Right lobe of liver (tissue), 6 donors: ENCODE results near the gene OBSCN. TPM values are rescaled to one million over a fixed set of nuclear protein-coding genes. Genes with fewer than 3 reads are reported as not detected.

ENCODE experiments used
- ATAC-seq, 4 donors: fragments of 200-7000 bp; cut with Tn5 transposase; one replicate each; pipeline ENCODE4 v1.9.1; 2020; ENCODE audit warnings: mild to moderate bottlenecking in 4 of 4, moderate library complexity in 4 of 4
- DNase-seq, 3 donors: peaks; one replicate each; pipeline ENCODE4 v3.0.0-alpha.2; 2020
- H3K27ac ChIP-seq, 3 donors: fragments of 200-600 bp; one replicate each; pipeline ENCODE4 v1.8.0; 2022
- H3K27me3 ChIP-seq, 2 donors: fragments of 200-600 bp; one replicate each; pipeline ENCODE4 v1.8.0; 2022
- H3K36me3 ChIP-seq, 4 donors: fragments of 200-600 bp; sonication (generic) in 1 of 4; one replicate each; pipeline versions ENCODE4 v1.5.1 to v1.8.0; 2017 to 2022; ENCODE audit warnings: control low read depth in 1 of 4
- H3K4me1 ChIP-seq, 4 donors: fragments of 200-600 bp; sonication (generic) in 1 of 4; one replicate each; pipeline versions ENCODE4 v1.5.1 to v1.8.0; 2017 to 2022; ENCODE audit warnings: control low read depth in 1 of 4
- H3K4me3 ChIP-seq, 3 donors: fragments of 200-600 bp; one replicate each; pipeline ENCODE4 v1.8.0; 2022
- H3K9me3 ChIP-seq, 4 donors: fragments of 200-600 bp; sonication (generic) in 1 of 4; one replicate each; pipeline versions ENCODE4 v1.5.1 to v1.8.0; 2017 to 2022; ENCODE audit warnings: control low read depth in 1 of 4
- CTCF ChIP-seq, 4 donors: fragments of 200-600 bp in 3 of 4; fragments of 450-650 bp in 1 of 4; IDR thresholded peaks; one replicate each; pipeline versions ENCODE4 v1.5.1 to v1.8.0; 2016 to 2022; ENCODE audit warnings: antibody characterized with exemption in 4 of 4, mild to moderate bottlenecking in 2 of 4
- POLR2A ChIP-seq: fragments of 450-650 bp; IDR thresholded peaks from one replicate; pipeline ENCODE4 v1.6.1; 2017; ENCODE audit warnings: antibody characterized with exemption, mild to moderate bottlenecking
- WGBS: methylation state at CpG from one replicate; pipeline ENCODE4 v1.1.6; 2018; ENCODE audit warnings: low coverage, low lambda C conversion rate; ENCODE audit not compliant: insufficient coverage; ENCODE audit errors: missing lambda C conversion rate; 5-methylcytosine and 5-hydroxymethylcytosine counted together
- intact Hi-C, 2 donors: fragments of 100-400 bp; cut with DNase I; formaldehyde crosslinking; loops; one replicate each; pipeline versions ENCODE4 v1.11.2 to v1.14.1; 2022
- long read RNA-seq: library from polyadenylated mRNA; unstranded; transcript quantifications from one replicate; pipeline ENCODE4 v2.0.0, GENCODE V29; 2019
- total RNA-seq, 6 experiments: library from RNA; depleted of rRNA in 2 of 6; stranded (reverse); fragments of >200 nt in 2 of 6; fragmentation: NEBNext Ultra II Directional in 3 of 6; extraction: Animal tissue kit (Norgen Biotek cat#: 25700) in 3 of 6; gene quantifications; one replicate each; pipeline versions ENCODE4 v1.1.0 to v1.2.4, GENCODE V29; 2016 to 2023
- donor health status: DM: no; HTN: yes; CAD: no.
- donor health status: DM: no; HTN: no; CAD: no.
- donor health status: DM: no; HTN: no; CAD: no.
- donor health status: DM: no; HTN: yes; CAD: no.
- donor health status: DM: no; HTN: yes; CAD: no.

The OBSCN gene, protein sequence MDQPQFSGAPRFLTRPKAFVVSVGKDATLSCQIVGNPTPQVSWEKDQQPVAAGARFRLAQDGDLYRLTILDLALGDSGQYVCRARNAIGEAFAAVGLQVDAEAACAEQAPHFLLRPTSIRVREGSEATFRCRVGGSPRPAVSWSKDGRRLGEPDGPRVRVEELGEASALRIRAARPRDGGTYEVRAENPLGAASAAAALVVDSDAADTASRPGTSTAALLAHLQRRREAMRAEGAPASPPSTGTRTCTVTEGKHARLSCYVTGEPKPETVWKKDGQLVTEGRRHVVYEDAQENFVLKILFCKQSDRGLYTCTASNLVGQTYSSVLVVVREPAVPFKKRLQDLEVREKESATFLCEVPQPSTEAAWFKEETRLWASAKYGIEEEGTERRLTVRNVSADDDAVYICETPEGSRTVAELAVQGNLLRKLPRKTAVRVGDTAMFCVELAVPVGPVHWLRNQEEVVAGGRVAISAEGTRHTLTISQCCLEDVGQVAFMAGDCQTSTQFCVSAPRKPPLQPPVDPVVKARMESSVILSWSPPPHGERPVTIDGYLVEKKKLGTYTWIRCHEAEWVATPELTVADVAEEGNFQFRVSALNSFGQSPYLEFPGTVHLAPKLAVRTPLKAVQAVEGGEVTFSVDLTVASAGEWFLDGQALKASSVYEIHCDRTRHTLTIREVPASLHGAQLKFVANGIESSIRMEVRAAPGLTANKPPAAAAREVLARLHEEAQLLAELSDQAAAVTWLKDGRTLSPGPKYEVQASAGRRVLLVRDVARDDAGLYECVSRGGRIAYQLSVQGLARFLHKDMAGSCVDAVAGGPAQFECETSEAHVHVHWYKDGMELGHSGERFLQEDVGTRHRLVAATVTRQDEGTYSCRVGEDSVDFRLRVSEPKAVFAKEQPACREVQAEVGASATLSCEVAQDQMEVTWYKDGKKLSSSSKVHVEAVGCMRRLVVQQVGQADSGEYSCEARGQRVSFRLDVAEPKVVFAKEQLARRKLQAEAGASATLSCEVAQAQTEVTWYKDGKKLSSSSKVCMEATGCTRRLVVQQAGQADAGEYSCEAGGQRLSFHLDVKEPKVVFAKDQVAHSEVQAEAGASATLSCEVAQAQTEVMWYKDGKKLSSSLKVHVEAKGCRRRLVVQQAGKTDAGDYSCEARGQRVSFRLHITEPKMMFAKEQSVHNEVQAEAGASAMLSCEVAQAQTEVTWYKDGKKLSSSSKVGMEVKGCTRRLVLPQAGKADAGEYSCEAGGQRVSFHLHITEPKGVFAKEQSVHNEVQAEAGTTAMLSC (N-terminal part only)
- 1 to 10 TPM in 5 of 6 experiments, under 1 TPM in 1; 0.43 to 3.5 (median 2.0) TPM for total RNA-seq
- long read RNA-seq = 0 reads

- H3K36me3 ChIP-seq = no peaks in the 10 kb centered on the region
- ATAC-seq (no peak), DNase-seq (no peak)
- no peaks in the 10 kb centered on the region for H3K27me3 ChIP-seq
- peaks cover 0 to 1% (median 0%) of the 10 kb centered on the region in 4 donors for H3K4me1 ChIP-seq
- no peaks in the 10 kb centered on the region for H3K9me3 ChIP-seq
- intact Hi-C loops = no loop called here
- H3K27ac ChIP-seq = no peak within 1 kb of the TSS
- TF ChIP-seq POLR2A (no peak), CTCF (IDR thresholded peaks at IDR 0.05) (no peak)
- H3K4me3 ChIP-seq = no peak within 1 kb of the TSS
- 0% methylated on average over 2 of the region's 30 CpGs for WGBS
Observed at GRCh38 chr1:228207851-228208821, at the start of gene OBSCN. OBSCN (plus strand) TSS chr1:228208044; CDS start chr1:228211784, 3,740 bp downstream.

DNA sequence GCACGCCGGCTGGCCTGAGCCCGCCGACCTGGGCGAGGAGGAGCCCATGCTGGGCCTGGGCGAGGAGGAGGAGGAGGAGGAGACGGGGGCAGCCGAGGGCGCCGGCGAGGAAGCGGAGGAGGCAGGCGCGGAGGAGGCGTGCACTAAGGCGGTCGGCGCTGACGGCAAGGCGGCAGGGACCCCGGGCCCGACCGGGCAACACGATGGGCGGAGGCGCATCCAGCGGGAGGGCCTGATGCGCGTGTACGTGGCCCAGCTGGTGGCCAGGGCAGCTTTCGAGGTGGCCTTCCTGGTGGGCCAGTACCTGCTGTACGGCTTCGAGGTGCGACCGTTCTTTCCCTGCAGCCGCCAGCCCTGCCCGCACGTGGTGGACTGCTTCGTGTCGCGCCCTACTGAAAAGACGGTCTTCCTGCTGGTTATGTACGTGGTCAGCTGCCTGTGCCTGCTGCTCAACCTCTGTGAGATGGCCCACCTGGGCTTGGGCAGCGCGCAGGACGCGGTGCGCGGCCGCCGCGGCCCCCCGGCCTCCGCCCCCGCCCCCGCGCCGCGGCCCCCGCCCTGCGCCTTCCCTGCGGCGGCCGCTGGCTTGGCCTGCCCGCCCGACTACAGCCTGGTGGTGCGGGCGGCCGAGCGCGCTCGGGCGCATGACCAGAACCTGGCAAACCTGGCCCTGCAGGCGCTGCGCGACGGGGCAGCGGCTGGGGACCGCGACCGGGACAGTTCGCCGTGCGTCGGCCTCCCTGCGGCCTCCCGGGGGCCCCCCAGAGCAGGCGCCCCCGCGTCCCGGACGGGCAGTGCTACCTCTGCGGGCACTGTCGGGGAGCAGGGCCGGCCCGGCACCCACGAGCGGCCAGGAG is 49.5 kb upstream of the OBSCN start:
- H3K36me3 ChIP-seq = no peaks in the 10 kb centered on the region
- H3K9me3 ChIP-seq = no peaks in the 10 kb centered on the region
- intact Hi-C loops = no loop called here
- H3K27me3 ChIP-seq = no peaks in the 10 kb centered on the region
- peaks cover 0 to 6% (median 0%) of the 10 kb centered on the region in 4 donors for H3K4me1 ChIP-seq
- TF ChIP-seq CTCF (IDR thresholded peaks at IDR 0.05) (no peak), POLR2A (no peak)
- no peak overlapping the region for H3K4me3 ChIP-seq
- no peak for ATAC-seq
- no CpG with 5 or more reads among the region's 98 CpGs for WGBS
- no peak overlapping the region for H3K27ac ChIP-seq
- DNase-seq = peak in 2 of 3 donors; percentile 17 to 52

GRCh38 chr1:228159008-228159665 is 48.7 kb upstream of the OBSCN start:
- ATAC-seq (no peak), DNase-seq (peak in 2 of 3 donors; percentile 11 to 41)
- peaks cover 0 to 6% (median 0%) of the 10 kb centered on the region in 4 donors for H3K4me1 ChIP-seq

More at GRCh38 chr1:228159008-228159665, 48.7 kb upstream of the OBSCN start:
- intact Hi-C loops = no loop called here
- Histone ChIP-seq H3K27me3 (no peaks in the 10 kb centered on the region), H3K27ac (no peak overlapping the region), H3K4me3 (no peak overlapping the region), H3K36me3 (no peaks in the 10 kb centered on the region), H3K9me3 (no peaks in the 10 kb centered on the region)
- TF ChIP-seq CTCF (IDR thresholded peaks at IDR 0.05) = no peak
- no peak for TF ChIP-seq POLR2A
- WGBS = 58% methylated on average over 4 of the region's 14 CpGs
